PC-3 (cell line): ENCODE data around the gene EDAR. TPM values are rescaled to one million over a fixed set of nuclear protein-coding genes. Genes with fewer than 3 reads are reported as not detected.

Experiments used
- ATAC-seq: fragments of 200-7000 bp; cut with Tn5 transposase; 2 replicates; pipeline ENCODE4 v1.9.1; 2020; ENCODE audit warnings: mild to moderate bottlenecking, moderate library complexity
- BruUV-seq: library from RNA; stranded (reverse); fragments of 400-500 nt; replicated peaks from 2 replicates; lab custom pipeline; 2021; lab: Mats Ljungman, UMichigan
- CTCF ChIA-PET: fragments of 300-600 bp; sonication (Branson Sonifier 250); formaldehyde crosslinking; loops from one replicate; lab custom pipeline; 2022; ENCODE audit warnings: antibody characterized with exemption; lab: Charles Lee
- POLR2A ChIA-PET: fragments of 300-600 bp; sonication (Branson Sonifier 250); formaldehyde crosslinking; loops from one replicate; lab custom pipeline; 2022; ENCODE audit warnings: antibody characterized with exemption; ENCODE audit not compliant: unreplicated experiment; lab: Charles Lee
- DNase-seq: peaks from one replicate; pipeline ENCODE4 v3.0.0-alpha.2; 2015
- H2AFZ ChIP-seq: fragments of 300-600 bp; sonication (generic); 2 replicates; pipeline ENCODE4 v1.6.0; 2016; ENCODE audit warnings: antibody characterized with exemption, low read length
- H3F3A ChIP-seq: fragments of 300-600 bp; sonication (generic); one replicate; pipeline ENCODE4 v1.6.0; 2017; ENCODE audit warnings: antibody characterized with exemption, low read length, control low read depth, mild to moderate bottlenecking; ENCODE audit not compliant: unreplicated experiment
- H3K27ac ChIP-seq: fragments of 300-600 bp; sonication (generic); 2 replicates; pipeline ENCODE4 v1.5.1; 2016; ENCODE audit warnings: mild to moderate bottlenecking, low read length
- H3K27me3 ChIP-seq: fragments of 300-600 bp; sonication (generic); 2 replicates; pipeline ENCODE4 v1.6.1; 2016; ENCODE audit warnings: low read length, mixed read lengths
- H3K36me3 ChIP-seq: fragments of 300-600 bp; sonication (generic); 2 replicates; pipeline ENCODE4 v1.6.1; 2016; ENCODE audit warnings: low read depth, mixed run types, low read length, mixed read lengths
- H3K4me1 ChIP-seq: fragments of 300-600 bp; sonication (generic); 2 replicates; pipeline ENCODE4 v1.5.1; 2016; ENCODE audit warnings: low read length; ENCODE audit not compliant: insufficient read depth
- H3K4me2 ChIP-seq: fragments of 300-600 bp; sonication (generic); 2 replicates; pipeline ENCODE4 v1.6.0; 2016; ENCODE audit warnings: low read length
- H3K4me3 ChIP-seq: fragments of 300-600 bp; sonication (generic); 2 replicates; pipeline ENCODE4 v1.5.1; 2016; ENCODE audit warnings: mild to moderate bottlenecking, low read length, mixed read lengths
- H3K79me2 ChIP-seq: fragments of 300-600 bp; sonication (generic); 2 replicates; pipeline ENCODE4 v1.6.1; 2017; ENCODE audit warnings: low read length, mixed read lengths
- H3K9ac ChIP-seq: fragments of 300-600 bp; sonication (generic); 2 replicates; pipeline ENCODE4 v1.6.0; 2016; ENCODE audit warnings: mild to moderate bottlenecking, low read length
- H3K9me2 ChIP-seq: fragments of 300-600 bp; sonication (generic); replicated peaks from 2 replicates; pipeline ENCODE4 v1.6.1; 2016; ENCODE audit warnings: mixed run types, low read length, mixed read lengths
- H3K9me3 ChIP-seq: fragments of 300-600 bp; sonication (generic); 2 replicates; pipeline ENCODE4 v1.6.1; 2016; ENCODE audit warnings: low read length, mixed read lengths
- H4K20me1 ChIP-seq: fragments of 300-600 bp; sonication (generic); 2 replicates; pipeline ENCODE4 v1.6.1; 2016; ENCODE audit warnings: low read length, mixed read lengths
- CTCF ChIP-seq: fragments of 300-600 bp; sonication (generic); conservative IDR thresholded peaks from 2 replicates; pipeline ENCODE4 v1.5.1; 2017; ENCODE audit warnings: antibody characterized with exemption, low read depth, mild to moderate bottlenecking, low read length
- EZH2 ChIP-seq: fragments of 300-600 bp; sonication (generic); IDR thresholded peaks from one replicate; pipeline ENCODE4 v1.6.1; 2017; ENCODE audit warnings: antibody characterized with exemption, mild to moderate bottlenecking, low read length; ENCODE audit not compliant: unreplicated experiment
- EZH2phosphoT487 ChIP-seq: fragments of 300-600 bp; sonication (generic); IDR thresholded peaks from 2 replicates; pipeline ENCODE4 v1.6.1; 2018; ENCODE audit warnings: mild to moderate bottlenecking, antibody characterized with exemption, low read length, borderline replicate concordance
- intact Hi-C: fragments of 100-400 bp; cut with micrococcal nuclease; formaldehyde crosslinking; loops from 2 replicates; pipeline ENCODE4 v1.9.0; 2023
- total RNA-seq: library from RNA; depleted of rRNA; stranded (reverse); fragments of >200 nt; gene quantifications from 2 replicates; pipeline ENCODE4 v1.2.3, GENCODE V29; 2014

EDAR gene
- total RNA-seq, 1 experiment from 2014 or later = 0.04 TPM

DNA sequence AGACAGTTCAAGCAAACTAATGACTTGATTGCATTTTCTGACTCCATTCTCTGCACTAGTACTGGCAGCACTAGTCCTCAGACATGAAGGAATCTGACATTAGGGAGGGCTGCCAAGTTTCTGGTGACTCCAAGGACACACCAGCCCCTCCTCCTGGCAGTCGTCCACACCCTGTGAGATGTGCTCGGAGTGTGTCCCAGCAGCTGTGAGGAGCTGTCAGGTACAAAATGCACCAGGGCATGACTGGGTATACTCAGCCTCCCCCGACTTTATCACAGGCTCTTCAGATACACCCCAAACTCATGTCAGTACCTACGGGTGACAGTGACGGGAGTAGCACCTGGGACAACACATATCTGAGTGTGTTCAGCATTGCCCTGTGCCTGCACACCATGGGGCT, 43.1 kb downstream of the EDAR start:
- ATAC-seq = no peak
- TF ChIP-seq EZH2 = no peak
- no peak for TF ChIP-seq EZH2phosphoT487
- TF ChIP-seq CTCF = no peak
- no peaks in the 10 kb centered on the region for H3K79me2 ChIP-seq
- H3F3A ChIP-seq = no peaks in the 10 kb centered on the region
- BruUV-seq = no TSS peak
- H3K4me3 ChIP-seq = no peak overlapping the region
- CTCF ChIA-PET = no interaction called here
- no peak overlapping the region for H3K9ac ChIP-seq
- H3K4me1 ChIP-seq = no peaks in the 10 kb centered on the region
- H4K20me1 ChIP-seq = no peaks in the 10 kb centered on the region
- no peak overlapping the region for H3K4me2 ChIP-seq
- no peak for DNase-seq
- H3K27me3 ChIP-seq = no peaks in the 10 kb centered on the region
- no peaks in the 10 kb centered on the region for H3K9me3 ChIP-seq
- no peaks in the 10 kb centered on the region for H3K9me2 ChIP-seq
- POLR2A ChIA-PET = no interaction called here
- H3K27ac ChIP-seq = no peak overlapping the region
- intact Hi-C loops = no loop called here
- H3K36me3 ChIP-seq = no peaks in the 10 kb centered on the region
- no peak overlapping the region for H2AFZ ChIP-seq

DNA sequence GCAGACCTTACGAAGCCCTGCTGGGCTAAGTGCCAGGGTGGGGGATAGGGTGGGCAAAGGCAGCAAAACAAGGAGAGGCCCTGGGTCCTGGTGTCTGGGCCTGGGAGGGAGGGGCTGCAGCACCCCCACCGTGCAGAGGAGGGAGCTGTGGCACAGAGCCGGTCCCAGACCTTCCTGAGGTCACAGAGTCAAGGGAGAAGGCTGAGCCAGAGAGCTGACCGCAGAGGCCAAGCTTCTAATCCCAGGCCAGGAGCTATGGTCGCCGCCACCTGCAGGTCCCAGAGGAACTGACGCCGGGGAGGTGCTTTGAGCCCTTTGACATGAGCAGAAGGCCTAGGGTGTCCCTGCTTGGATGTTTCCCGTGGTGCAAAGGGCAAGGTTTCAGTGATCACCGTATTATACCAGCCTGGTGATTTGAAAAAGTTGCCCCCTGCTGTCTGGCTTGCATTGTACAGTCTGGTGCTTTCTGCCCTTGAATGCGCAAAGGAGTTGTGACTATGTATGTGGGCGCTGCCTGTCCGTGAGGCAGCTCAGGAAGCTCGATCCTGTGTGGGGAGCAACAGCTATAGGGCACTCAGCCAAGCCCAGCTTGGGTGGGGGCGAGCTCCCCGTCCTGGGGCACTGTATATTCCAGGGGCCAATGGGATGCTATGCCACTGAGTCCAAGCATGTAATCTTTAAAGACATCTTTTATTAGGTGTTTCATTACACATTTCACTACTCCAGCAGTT, 44.3 kb downstream of the EDAR start:
- BruUV-seq = no TSS peak
- no peak overlapping the region for H3K9ac ChIP-seq
- H3K27ac ChIP-seq = no peak overlapping the region
- H3K4me3 ChIP-seq = no peak overlapping the region
- H3K9me3 ChIP-seq = no peaks in the 10 kb centered on the region
- H3K36me3 ChIP-seq = no peaks in the 10 kb centered on the region
- no peaks in the 10 kb centered on the region for H3K4me1 ChIP-seq
- H3K79me2 ChIP-seq = no peaks in the 10 kb centered on the region
- DNase-seq (no peak), ATAC-seq (no peak)
- no peaks in the 10 kb centered on the region for H3F3A ChIP-seq
- H3K9me2 ChIP-seq = no peaks in the 10 kb centered on the region
- intact Hi-C loops = no loop called here
- POLR2A ChIA-PET = no interaction called here
- H3K4me2 ChIP-seq = no peak overlapping the region
- CTCF ChIA-PET = interaction anchor here (0.5 kb wide), 1 partner anchor 24 kb away, joined by 4 read pairs; no protein-coding TSS in a partner anchor
- H4K20me1 ChIP-seq = no peaks in the 10 kb centered on the region
- H2AFZ ChIP-seq = no peak overlapping the region
- no peaks in the 10 kb centered on the region for H3K27me3 ChIP-seq
- TF ChIP-seq EZH2 = no peak
- TF ChIP-seq CTCF = peak; percentile 30

GRCh38 chr2:108943751-108944150, 45.3 kb downstream of the EDAR start:
- no peaks in the 10 kb centered on the region for H3K9me2 ChIP-seq
- no peaks in the 10 kb centered on the region for H4K20me1 ChIP-seq
- no peak overlapping the region for H3K9ac ChIP-seq
- no peaks in the 10 kb centered on the region for H3K9me3 ChIP-seq
- no peak overlapping the region for H2AFZ ChIP-seq
- no peak for DNase-seq
- no peak overlapping the region for H3K4me2 ChIP-seq
- ChIA-PET POLR2A (no interaction called here), CTCF (no interaction called here)
- no peaks in the 10 kb centered on the region for H3K27me3 ChIP-seq
- BruUV-seq = no TSS peak
- no peak for TF ChIP-seq CTCF
- TF ChIP-seq EZH2 = no peak
- no peak for TF ChIP-seq EZH2phosphoT487
- H3K4me1 ChIP-seq = no peaks in the 10 kb centered on the region
- no peak for ATAC-seq
- H3K36me3 ChIP-seq = no peaks in the 10 kb centered on the region
- H3F3A ChIP-seq = no peaks in the 10 kb centered on the region
- no peak overlapping the region for H3K4me3 ChIP-seq
- intact Hi-C loops = no loop called here
- no peak overlapping the region for H3K27ac ChIP-seq
- no peaks in the 10 kb centered on the region for H3K79me2 ChIP-seq
